NT2/D1 (cell line): ENCODE data around the gene CIAO1.

Experiments used
- DNase-seq: peaks from one replicate; pipeline ENCODE4 v3.0.0-alpha.2; 2011; ENCODE audit warnings: low read depth, low spot score
- H3K27me3 ChIP-seq: 2 replicates; pipeline ENCODE4 v1.6.0; 2011; ENCODE audit warnings: mild to moderate bottlenecking; ENCODE audit not compliant: insufficient read length, insufficient read depth
- H3K36me3 ChIP-seq: 2 replicates; pipeline ENCODE4 v1.6.1; 2011; ENCODE audit warnings: mild to moderate bottlenecking, low read length, mixed read lengths; ENCODE audit not compliant: insufficient read depth, insufficient read length
- H3K4me1 ChIP-seq: 2 replicates; pipeline ENCODE4 v1.5.1; 2011; ENCODE audit not compliant: insufficient read depth, insufficient read length
- H3K4me3 ChIP-seq: 2 replicates; pipeline ENCODE4 v1.5.1; 2011; ENCODE audit warnings: low read depth; ENCODE audit not compliant: insufficient read length
- H3K9ac ChIP-seq: 2 replicates; pipeline ENCODE4 v1.6.0; 2011; ENCODE audit warnings: low read depth; ENCODE audit not compliant: insufficient read length
- H3K9me3 ChIP-seq: 2 replicates; pipeline ENCODE4 v1.5.1; 2011; ENCODE audit warnings: mild to moderate bottlenecking, low read length; ENCODE audit not compliant: insufficient read depth
- SUZ12 ChIP-seq: IDR thresholded peaks from 2 replicates; pipeline ENCODE4 v1.6.1; 2011; ENCODE audit not compliant: insufficient read length, insufficient read depth; ENCODE audit errors: extremely low read depth
- YY1 ChIP-seq: IDR thresholded peaks from 2 replicates; pipeline ENCODE4 v1.6.1; 2011; ENCODE audit not compliant: insufficient read length, insufficient read depth
- ZNF274 ChIP-seq: IDR thresholded peaks from 2 replicates; pipeline ENCODE4 v1.6.1; 2011; ENCODE audit warnings: mild to moderate bottlenecking, low read depth, low read length

The CIAO1 gene

DNA sequence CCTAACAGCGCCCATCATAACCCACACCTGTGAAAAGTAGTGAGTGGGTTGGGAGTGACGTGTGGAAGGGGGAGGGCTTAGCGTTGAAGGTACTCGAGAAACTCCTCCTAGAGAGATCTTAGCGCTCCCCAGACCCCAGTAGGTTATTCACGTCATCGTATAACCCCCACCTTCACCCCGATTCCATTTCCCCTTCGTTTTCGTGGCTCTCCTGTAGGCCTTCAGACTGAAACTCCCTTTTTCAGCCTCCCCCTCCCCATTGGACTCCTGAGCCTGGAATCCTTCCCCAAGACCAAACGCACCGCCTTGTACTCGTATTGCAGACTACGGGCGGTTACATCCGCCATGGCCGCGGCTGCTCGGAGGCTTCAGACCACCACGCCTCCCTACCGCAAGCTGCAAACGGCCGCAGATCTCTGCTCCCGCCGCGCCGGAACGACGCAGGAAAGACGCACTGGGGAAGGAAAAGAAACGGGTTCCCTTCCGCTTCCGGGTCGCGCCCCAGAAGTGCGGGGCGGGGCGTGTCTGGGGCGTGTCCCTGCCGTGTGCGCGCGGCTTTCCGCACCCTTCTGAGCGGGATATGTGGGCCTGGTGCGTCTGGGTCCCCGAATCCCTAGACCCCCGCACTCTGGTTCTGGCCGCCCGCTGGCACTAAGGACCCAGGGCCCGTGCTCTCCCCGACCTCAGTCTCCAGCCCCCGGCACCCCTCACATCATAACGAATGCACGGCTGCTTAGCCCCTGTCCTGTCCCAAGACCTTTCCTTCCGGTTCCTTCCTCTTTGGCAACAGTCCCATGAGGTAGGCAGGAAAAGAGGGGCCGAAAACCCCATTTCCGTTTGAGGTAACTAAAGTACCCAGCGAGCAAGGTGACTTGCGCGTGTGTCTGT is 39.3 kb downstream of the CIAO1 start, which contains the start of gene SNRNP200:
TSS of gene SNRNP200 (minus strand) at position 456 of the 888 bp plus-strand sequence. CDS start at position 347, 109 bp downstream.
- H3K9ac ChIP-seq = peak within 1 kb of the TSS; percentile 99
- peak within 1 kb of the TSS; percentile 94 for H3K4me3 ChIP-seq
- DNase-seq = peak; percentile 81
- TF ChIP-seq YY1 (no peak), ZNF274 (no peak), SUZ12 (no peak)
- peaks cover 43% of the 10 kb centered on the region for H3K36me3 ChIP-seq
- H3K9me3 ChIP-seq = no peaks in the 10 kb centered on the region
- no peaks in the 10 kb centered on the region for H3K27me3 ChIP-seq
- H3K4me1 ChIP-seq = no peaks in the 10 kb centered on the region

GRCh38 chr2:96305979-96306308 is 39.9 kb downstream of the CIAO1 start:
- H3K9ac ChIP-seq = peak overlapping the region; percentile 99
- H3K9me3 ChIP-seq = no peaks in the 10 kb centered on the region
- peaks cover 38% of the 10 kb centered on the region for H3K36me3 ChIP-seq
- H3K4me3 ChIP-seq = peak overlapping the region; percentile 94
- TF ChIP-seq ZNF274 = no peak
- no peak for TF ChIP-seq YY1
- no peak for TF ChIP-seq SUZ12
- no peak for DNase-seq
- no peaks in the 10 kb centered on the region for H3K27me3 ChIP-seq
- no peaks in the 10 kb centered on the region for H3K4me1 ChIP-seq

GRCh38 chr2:96306370-96306769 is 40.3 kb downstream of the CIAO1 start:
- H3K27me3 ChIP-seq = no peaks in the 10 kb centered on the region
- DNase-seq = no peak
- H3K9ac ChIP-seq = peak overlapping the region; percentile 99
- peaks cover 34% of the 10 kb centered on the region for H3K36me3 ChIP-seq
- no peaks in the 10 kb centered on the region for H3K9me3 ChIP-seq
- peak overlapping the region; percentile 94 for H3K4me3 ChIP-seq
- TF ChIP-seq ZNF274 (no peak), SUZ12 (no peak), YY1 (no peak)
- no peaks in the 10 kb centered on the region for H3K4me1 ChIP-seq

- no peak for DNase-seq
- Histone ChIP-seq H3K4me3 (no peak overlapping the region), H3K9me3 (no peaks in the 10 kb centered on the region), H3K9ac (no peak overlapping the region), H3K4me1 (no peaks in the 10 kb centered on the region), H3K36me3 (peaks cover 15% of the 10 kb centered on the region), H3K27me3 (no peaks in the 10 kb centered on the region)
- TF ChIP-seq ZNF274 = no peak
- no peak for TF ChIP-seq YY1
- no peak for TF ChIP-seq SUZ12
Measured at GRCh38 chr2:96308248-96308647, 42.2 kb downstream of the CIAO1 start.

DNA sequence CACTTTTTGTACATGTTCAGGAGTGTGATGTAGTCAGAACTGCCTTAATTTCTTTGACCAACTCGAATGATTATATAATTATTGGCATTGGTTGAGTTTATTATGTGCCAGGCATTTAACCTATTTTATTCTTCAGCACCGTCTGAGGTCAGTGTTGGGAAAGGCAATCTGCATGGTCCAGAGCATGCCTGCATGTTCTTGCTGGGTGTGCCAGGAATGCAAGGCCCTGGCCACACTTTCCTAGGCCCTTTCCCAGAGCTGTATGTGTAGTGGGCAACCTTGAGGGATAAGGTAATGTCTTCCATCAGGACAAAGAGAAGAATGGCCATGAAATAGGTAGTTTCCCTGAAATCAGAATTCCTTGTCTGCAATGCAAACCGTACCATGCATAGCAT is 49.0 kb downstream of the CIAO1 start:
- H3K9ac ChIP-seq = no peak overlapping the region
- H3K4me3 ChIP-seq = no peak overlapping the region
- H3K4me1 ChIP-seq = peaks cover 6% of the 10 kb centered on the region
- TF ChIP-seq SUZ12 (no peak), ZNF274 (no peak), YY1 (no peak)
- no peaks in the 10 kb centered on the region for H3K36me3 ChIP-seq
- peaks cover 10% of the 10 kb centered on the region for H3K27me3 ChIP-seq
- no peaks in the 10 kb centered on the region; the same call in 1 of the 2 replicates for H3K9me3 ChIP-seq
- DNase-seq = no peak

DNA sequence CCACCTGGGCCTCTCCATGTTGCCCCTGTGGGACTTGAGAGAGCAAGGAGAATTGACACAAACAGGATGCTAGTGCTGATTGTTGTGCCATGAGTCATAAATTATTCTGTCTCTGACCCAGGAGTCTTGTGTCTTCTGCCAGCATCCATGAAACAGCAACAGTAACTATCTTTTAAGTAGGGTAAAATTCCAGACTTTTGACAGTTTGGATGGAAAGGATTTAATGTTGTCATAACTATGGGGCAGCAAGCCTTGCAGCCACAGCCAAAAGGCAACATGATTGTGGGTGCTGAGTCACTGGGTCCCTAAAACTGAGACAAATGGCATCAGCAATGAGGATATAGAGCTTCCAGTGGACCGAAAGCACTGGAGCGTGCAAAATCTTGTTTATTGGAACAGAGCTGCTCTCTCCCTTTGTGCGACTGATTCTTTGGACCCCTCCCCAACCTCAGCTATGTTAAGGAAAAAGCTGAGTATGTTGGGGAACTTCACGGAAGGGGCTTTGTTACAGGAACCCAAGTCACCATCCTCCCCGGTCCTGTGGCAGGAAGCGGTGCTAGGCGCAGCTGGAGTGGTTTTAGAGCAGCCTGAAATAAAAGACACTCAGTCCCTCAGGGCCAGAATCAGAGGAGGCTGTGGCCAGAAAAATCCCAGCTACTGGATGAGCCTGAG is 49.5 kb downstream of the CIAO1 start:
- no peak overlapping the region for H3K9ac ChIP-seq

DNA sequence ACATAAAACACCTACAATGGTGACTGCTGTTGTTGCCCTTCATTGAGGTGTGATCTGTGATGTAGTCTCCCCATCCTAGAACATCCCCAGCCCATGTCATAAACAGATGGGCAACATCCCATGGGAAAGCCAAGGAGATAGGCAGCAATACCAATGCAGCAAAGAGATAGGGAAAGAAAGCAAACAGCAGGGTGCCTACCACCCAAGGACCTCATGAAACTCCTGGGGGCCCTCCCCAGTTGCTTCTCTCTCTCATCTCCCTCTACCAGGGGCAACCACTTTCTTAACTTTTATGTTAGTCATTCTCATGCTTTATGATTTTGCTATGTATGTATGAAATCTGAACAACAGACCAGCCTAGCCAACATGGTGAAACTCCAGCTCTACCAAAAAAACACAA is 51.0 kb downstream of the CIAO1 start:
- H3K9ac ChIP-seq = no peak overlapping the region
- H3K9me3 ChIP-seq = no peaks in the 10 kb centered on the region; the same call in 1 of the 2 replicates
- H3K36me3 ChIP-seq = no peaks in the 10 kb centered on the region
- H3K4me3 ChIP-seq = no peak overlapping the region
- TF ChIP-seq SUZ12 = no peak
- TF ChIP-seq ZNF274 = no peak
- TF ChIP-seq YY1 = no peak
- peaks cover 30% of the 10 kb centered on the region for H3K27me3 ChIP-seq
- no peak for DNase-seq
- peaks cover 7% of the 10 kb centered on the region for H3K4me1 ChIP-seq

More for the DNA sequence above, 49.5 kb downstream of the CIAO1 start:
- Histone ChIP-seq H3K4me1 (peaks cover 6% of the 10 kb centered on the region), H3K9me3 (no peaks in the 10 kb centered on the region; the same call in 1 of the 2 replicates), H3K27me3 (peaks cover 15% of the 10 kb centered on the region), H3K36me3 (no peaks in the 10 kb centered on the region), H3K4me3 (no peak overlapping the region)
- no peak for DNase-seq
- no peak for TF ChIP-seq SUZ12
- no peak for TF ChIP-seq ZNF274
- TF ChIP-seq YY1 = no peak
